ENCODE results near the gene TNPO2.

DNA sequence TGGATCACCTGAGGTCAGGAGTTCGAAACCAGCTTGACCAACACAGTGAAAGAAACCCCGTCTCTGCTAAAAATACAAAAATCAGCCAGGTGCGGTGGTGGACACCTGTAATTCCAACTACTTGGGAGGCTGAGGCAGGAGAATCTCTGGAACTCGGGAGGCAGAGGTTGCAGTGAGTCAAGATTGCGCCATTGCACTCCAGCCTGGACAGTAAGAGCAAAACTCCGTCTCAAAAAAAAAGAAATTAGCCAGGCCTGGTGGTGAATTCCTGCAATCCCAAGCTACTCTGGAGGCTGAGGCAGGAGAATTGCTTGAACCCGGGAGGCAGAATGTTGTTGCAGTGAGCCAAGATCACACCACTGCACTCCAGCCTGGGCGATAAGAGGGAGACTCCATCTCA is 15.1 kb downstream of the TNPO2 start:
- TF ChIP-seq POLR2A (IDR thresholded peaks at IDR 0.05): no peak
- TF ChIP-seq, protein P1, sequence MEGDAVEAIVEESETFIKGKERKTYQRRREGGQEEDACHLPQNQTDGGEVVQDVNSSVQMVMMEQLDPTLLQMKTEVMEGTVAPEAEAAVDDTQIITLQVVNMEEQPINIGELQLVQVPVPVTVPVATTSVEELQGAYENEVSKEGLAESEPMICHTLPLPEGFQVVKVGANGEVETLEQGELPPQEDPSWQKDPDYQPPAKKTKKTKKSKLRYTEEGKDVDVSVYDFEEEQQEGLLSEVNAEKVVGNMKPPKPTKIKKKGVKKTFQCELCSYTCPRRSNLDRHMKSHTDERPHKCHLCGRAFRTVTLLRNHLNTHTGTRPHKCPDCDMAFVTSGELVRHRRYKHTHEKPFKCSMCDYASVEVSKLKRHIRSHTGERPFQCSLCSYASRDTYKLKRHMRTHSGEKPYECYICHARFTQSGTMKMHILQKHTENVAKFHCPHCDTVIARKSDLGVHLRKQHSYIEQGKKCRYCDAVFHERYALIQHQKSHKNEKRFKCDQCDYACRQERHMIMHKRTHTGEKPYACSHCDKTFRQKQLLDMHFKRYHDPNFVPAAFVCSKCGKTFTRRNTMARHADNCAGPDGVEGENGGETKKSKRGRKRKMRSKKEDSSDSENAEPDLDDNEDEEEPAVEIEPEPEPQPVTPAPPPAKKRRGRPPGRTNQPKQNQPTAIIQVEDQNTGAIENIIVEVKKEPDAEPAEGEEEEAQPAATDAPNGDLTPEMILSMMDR (IDR thresholded peaks at IDR 0.05): no peak

Measured in adrenal gland (tissue), 5 donors.